ENCODE measurements around the gene MOBP. TPM values are rescaled to one million over a fixed set of nuclear protein-coding genes. Genes with fewer than 3 reads are reported as not detected.

Gene MOBP
- total RNA-seq, 1 experiment from 2014 or later: not detected

DNA sequence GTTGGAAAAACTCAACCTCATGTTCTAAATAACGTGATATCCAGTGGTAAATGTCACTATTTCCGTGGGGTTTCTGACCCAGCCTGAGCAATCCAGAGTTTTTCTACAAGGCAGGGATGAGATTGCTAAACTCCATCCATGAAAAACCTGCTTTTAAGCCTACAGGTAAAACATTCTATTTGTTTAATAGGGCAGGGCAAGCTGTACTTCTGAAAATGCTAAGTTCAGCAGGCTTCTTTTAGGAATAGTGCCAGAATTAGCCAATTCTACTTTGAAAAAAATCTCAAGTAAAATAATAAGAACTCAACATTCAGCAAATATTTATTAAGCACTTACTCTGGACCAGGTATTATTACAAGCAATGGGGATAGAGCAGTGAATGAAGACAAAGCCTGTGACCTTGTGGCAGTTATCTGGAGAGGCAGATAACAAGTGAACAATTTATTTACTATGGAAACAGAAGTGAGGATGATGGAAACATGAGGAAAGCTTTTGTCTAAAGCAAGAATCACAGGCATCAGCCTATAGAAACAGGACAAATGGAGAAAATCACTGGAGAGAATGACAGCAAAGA, 47.7 kb upstream of the MOBP start:
- Histone ChIP-seq H3K36me3 (ENCODE audit: control insufficient read depth in 1 of 2, insufficient read depth in 2 of 2, low read length in 2 of 2) (no peaks in the 10 kb centered on the region), H3K9me3 (ENCODE audit: control insufficient read depth in 1 of 2, insufficient read depth in 1 of 2, low read depth in 1 of 2, low read length in 2 of 2) (no peaks in the 10 kb centered on the region), H3K79me2 (ENCODE audit: insufficient read depth, low read length) (no peaks in the 10 kb centered on the region), H3K4me1 (ENCODE audit: control insufficient read depth in 1 of 2, insufficient read depth in 2 of 2, low read length in 2 of 2) (peaks cover 0 to 8% of the 10 kb centered on the region in 2 experiments; a peak in 2 of 4 replicates), H2AFZ (ENCODE audit: low read depth, low read length, poor library complexity, severe bottlenecking) (no peak overlapping the region), H3K27ac (ENCODE audit: low read depth, low read length) (no peak overlapping the region), H3K4me2 (ENCODE audit: low read length) (no peak overlapping the region), H3K9me2 (ENCODE audit: insufficient read depth) (no peaks in the 10 kb centered on the region), H4K20me1 (ENCODE audit: insufficient read depth) (peaks cover 2% of the 10 kb centered on the region; the same call in 1 of the 2 replicates), H3K27me3 (ENCODE audit: insufficient read depth, low read length) (no peaks in the 10 kb centered on the region), H3K9ac (ENCODE audit: low read length) (no peak overlapping the region), H3K4me3 (replicated peaks in 1 of 2; ENCODE audit: low read depth in 1 of 2, low read length in 2 of 2) (no peak overlapping the region)
- POLR2A ChIA-PET: no interaction called here
- intact Hi-C loops (cut with micrococcal nuclease): loop anchor here (10.0 kb wide), 1 partner anchor 895 kb away; no protein-coding TSS in a partner anchor
- BruUV-seq (replicated peaks): no TSS peak
- RAD21 ChIA-PET (ENCODE audit: low non-redundant PET in 1 of 2, low total read pairs in 2 of 2, uncharacterized antibody in 2 of 2, unreplicated experiment in 2 of 2): no interaction called here
- ATAC-seq (no peak), DNase-seq (ENCODE audit: low read depth, low spot score) (no peak)
- TF ChIP-seq EZH2phosphoT487 (IDR thresholded peaks at IDR 0.05; ENCODE audit: borderline replicate concordance) (no peak), ZFX (IDR thresholded peaks at IDR 0.05) (no peak), CTCF (IDR thresholded peaks at IDR 0.05 in 2 of 3, conservative IDR thresholded peaks at IDR 0.05 in 1 of 3; ENCODE audit: borderline replicate concordance in 1 of 3, insufficient read depth in 1 of 3, low read depth in 2 of 3, low read length in 2 of 3) (no peak), SP1 (IDR thresholded peaks at IDR 0.05; ENCODE audit: low read depth) (no peak), RAD21 (IDR thresholded peaks at IDR 0.05; ENCODE audit: low read depth) (no peak), ZNF274 (IDR thresholded peaks at IDR 0.05; ENCODE audit: low read depth, low read length) (no peak), CEBPB (IDR thresholded peaks at IDR 0.05; ENCODE audit: low read depth) (no peak)
- TF ChIP-seq, protein P1, sequence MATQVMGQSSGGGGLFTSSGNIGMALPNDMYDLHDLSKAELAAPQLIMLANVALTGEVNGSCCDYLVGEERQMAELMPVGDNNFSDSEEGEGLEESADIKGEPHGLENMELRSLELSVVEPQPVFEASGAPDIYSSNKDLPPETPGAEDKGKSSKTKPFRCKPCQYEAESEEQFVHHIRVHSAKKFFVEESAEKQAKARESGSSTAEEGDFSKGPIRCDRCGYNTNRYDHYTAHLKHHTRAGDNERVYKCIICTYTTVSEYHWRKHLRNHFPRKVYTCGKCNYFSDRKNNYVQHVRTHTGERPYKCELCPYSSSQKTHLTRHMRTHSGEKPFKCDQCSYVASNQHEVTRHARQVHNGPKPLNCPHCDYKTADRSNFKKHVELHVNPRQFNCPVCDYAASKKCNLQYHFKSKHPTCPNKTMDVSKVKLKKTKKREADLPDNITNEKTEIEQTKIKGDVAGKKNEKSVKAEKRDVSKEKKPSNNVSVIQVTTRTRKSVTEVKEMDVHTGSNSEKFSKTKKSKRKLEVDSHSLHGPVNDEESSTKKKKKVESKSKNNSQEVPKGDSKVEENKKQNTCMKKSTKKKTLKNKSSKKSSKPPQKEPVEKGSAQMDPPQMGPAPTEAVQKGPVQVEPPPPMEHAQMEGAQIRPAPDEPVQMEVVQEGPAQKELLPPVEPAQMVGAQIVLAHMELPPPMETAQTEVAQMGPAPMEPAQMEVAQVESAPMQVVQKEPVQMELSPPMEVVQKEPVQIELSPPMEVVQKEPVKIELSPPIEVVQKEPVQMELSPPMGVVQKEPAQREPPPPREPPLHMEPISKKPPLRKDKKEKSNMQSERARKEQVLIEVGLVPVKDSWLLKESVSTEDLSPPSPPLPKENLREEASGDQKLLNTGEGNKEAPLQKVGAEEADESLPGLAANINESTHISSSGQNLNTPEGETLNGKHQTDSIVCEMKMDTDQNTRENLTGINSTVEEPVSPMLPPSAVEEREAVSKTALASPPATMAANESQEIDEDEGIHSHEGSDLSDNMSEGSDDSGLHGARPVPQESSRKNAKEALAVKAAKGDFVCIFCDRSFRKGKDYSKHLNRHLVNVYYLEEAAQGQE (IDR thresholded peaks at IDR 0.05; ENCODE audit: low read depth): no peak
- TF ChIP-seq, protein P2, sequence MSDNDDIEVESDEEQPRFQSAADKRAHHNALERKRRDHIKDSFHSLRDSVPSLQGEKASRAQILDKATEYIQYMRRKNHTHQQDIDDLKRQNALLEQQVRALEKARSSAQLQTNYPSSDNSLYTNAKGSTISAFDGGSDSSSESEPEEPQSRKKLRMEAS (IDR thresholded peaks at IDR 0.05): no peak
- CTCF ChIA-PET: no interaction called here
